Measurements from ENCODE around the gene SLC25A19.

DNA sequence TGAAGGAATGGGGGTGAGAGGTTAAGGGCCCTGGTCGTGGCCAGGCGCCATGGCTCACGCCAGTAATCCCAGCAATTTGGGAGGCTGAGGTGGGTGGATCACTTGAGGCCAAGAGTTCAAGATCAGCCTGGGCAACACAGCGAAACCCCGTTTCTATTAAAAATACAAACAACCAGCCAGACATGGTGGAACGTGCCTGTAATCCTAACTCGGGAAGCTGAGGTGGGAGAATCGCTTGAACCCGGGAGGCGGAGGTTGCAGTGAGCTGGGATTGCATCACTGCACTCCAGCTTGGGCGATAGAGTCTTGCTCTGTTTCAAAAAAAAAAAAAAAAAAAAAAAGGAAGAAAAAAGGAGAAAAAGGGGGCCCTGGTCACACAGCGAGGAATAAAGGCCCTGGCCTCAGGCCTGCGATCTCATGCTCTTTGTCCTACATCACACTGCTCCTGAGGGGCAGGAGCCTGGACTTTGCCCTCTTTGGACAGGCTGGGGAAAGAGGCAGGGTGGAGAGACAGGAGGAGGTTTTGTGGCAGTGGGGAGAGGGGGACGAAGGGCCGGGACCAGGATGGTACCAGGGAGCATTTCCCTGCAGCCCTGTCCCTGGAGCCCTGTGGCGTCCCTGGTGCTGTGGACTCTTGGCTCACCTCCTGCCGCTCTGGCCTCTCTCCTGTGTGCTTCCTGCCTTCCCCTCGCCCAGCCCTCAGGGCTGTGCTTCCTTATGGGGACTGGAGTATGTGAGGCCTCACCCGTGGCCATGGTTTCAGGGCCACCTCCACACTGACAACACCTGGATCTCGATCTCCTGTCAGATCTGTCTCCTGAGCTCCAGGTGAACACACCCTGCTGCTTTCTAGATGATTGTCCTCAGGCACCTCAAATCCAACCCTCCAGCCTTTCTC is 19.7 kb upstream of the SLC25A19 start:
- TF ChIP-seq POLR2A (IDR thresholded peaks at IDR 0.05; ENCODE audit: low read depth): no peak
- TF ChIP-seq, protein P1, sequence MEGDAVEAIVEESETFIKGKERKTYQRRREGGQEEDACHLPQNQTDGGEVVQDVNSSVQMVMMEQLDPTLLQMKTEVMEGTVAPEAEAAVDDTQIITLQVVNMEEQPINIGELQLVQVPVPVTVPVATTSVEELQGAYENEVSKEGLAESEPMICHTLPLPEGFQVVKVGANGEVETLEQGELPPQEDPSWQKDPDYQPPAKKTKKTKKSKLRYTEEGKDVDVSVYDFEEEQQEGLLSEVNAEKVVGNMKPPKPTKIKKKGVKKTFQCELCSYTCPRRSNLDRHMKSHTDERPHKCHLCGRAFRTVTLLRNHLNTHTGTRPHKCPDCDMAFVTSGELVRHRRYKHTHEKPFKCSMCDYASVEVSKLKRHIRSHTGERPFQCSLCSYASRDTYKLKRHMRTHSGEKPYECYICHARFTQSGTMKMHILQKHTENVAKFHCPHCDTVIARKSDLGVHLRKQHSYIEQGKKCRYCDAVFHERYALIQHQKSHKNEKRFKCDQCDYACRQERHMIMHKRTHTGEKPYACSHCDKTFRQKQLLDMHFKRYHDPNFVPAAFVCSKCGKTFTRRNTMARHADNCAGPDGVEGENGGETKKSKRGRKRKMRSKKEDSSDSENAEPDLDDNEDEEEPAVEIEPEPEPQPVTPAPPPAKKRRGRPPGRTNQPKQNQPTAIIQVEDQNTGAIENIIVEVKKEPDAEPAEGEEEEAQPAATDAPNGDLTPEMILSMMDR (IDR thresholded peaks at IDR 0.05): no peak
